H9 (cell line): ENCODE results near the gene TRAPPC2L. TPM values are rescaled to one million over a fixed set of nuclear protein-coding genes. Genes with fewer than 3 reads are reported as not detected.

Experiments used
- DNase-seq: peaks from one replicate; pipeline ENCODE4 v3.0.0-alpha.2; 2017
- H2AFZ ChIP-seq: one replicate; pipeline ENCODE4 v1.6.1; 2013; ENCODE audit warnings: mild to moderate bottlenecking, low read length, control low read depth, moderate library complexity
- H2AK5ac ChIP-seq: 2 replicates; pipeline ENCODE4 v1.6.1; 2013; ENCODE audit warnings: low read length, control low read depth, mixed read lengths; ENCODE audit not compliant: insufficient read length
- H2BK120ac ChIP-seq: one replicate; pipeline ENCODE4 v1.6.1; 2013; ENCODE audit warnings: low read depth, mild to moderate bottlenecking, low read length, control low read depth, inconsistent platforms; ENCODE audit not compliant: poor library complexity, severe bottlenecking
- H2BK12ac ChIP-seq: 2 replicates; pipeline ENCODE4 v1.6.1; 2013; ENCODE audit warnings: low read length, control low read depth, mixed read lengths, low read depth; ENCODE audit not compliant: insufficient read length
- H2BK15ac ChIP-seq: 2 replicates; pipeline ENCODE4 v1.6.1; 2013; ENCODE audit warnings: low read depth, low read length, control low read depth
- H2BK20ac ChIP-seq: one replicate; pipeline ENCODE4 v1.6.1; 2013; ENCODE audit warnings: low read depth, mild to moderate bottlenecking, low read length, control low read depth, inconsistent platforms; ENCODE audit not compliant: poor library complexity, severe bottlenecking
- H2BK5ac ChIP-seq: 2 replicates; pipeline ENCODE4 v1.6.1; 2013; ENCODE audit warnings: low read length, control low read depth, mixed read lengths; ENCODE audit not compliant: insufficient read length
- H3K14ac ChIP-seq: 2 replicates; pipeline ENCODE4 v1.6.1; 2013; ENCODE audit warnings: low read length, control low read depth; ENCODE audit not compliant: insufficient read depth
- H3K18ac ChIP-seq: 2 replicates; pipeline ENCODE4 v1.6.1; 2013; ENCODE audit warnings: low read depth, mild to moderate bottlenecking, mixed read lengths, low read length, control low read depth; ENCODE audit not compliant: insufficient read length
- H3K23ac ChIP-seq: 2 replicates; pipeline ENCODE4 v1.6.1; 2013; ENCODE audit warnings: low read length, control low read depth, mixed read lengths, low read depth; ENCODE audit not compliant: insufficient read length
- H3K23me2 ChIP-seq: 2 replicates; pipeline ENCODE4 v1.6.1; 2013; ENCODE audit warnings: low read depth, mild to moderate bottlenecking, mixed read lengths, low read length, control low read depth; ENCODE audit not compliant: insufficient read length, poor library complexity, severe bottlenecking
- H3K27ac ChIP-seq: 2 replicates; pipeline ENCODE4 v1.5.1; 2013; ENCODE audit warnings: low read length, control low read depth, mixed read lengths, low read depth; ENCODE audit not compliant: insufficient read length
- H3K27me3 ChIP-seq: 2 replicates; pipeline ENCODE4 v1.6.1; 2013; ENCODE audit warnings: low read length, control low read depth, inconsistent platforms; ENCODE audit not compliant: insufficient read depth
- H3K4ac ChIP-seq: 2 replicates; pipeline ENCODE4 v1.6.1; 2013; ENCODE audit warnings: low read depth, mild to moderate bottlenecking, control low read depth, inconsistent platforms, low read length, moderate library complexity
- H3K4me1 ChIP-seq: 2 replicates; pipeline ENCODE4 v1.6.1; 2013; ENCODE audit warnings: low read length, control low read depth, inconsistent platforms; ENCODE audit not compliant: insufficient read depth
- H3K4me2 ChIP-seq: 2 replicates; pipeline ENCODE4 v1.6.1; 2013; ENCODE audit warnings: low read length, control low read depth, mixed read lengths; ENCODE audit not compliant: insufficient read length, insufficient read depth
- H3K56ac ChIP-seq: 2 replicates; pipeline ENCODE4 v1.6.1; 2013; ENCODE audit warnings: low read depth, mild to moderate bottlenecking, mixed read lengths, low read length, control low read depth; ENCODE audit not compliant: insufficient read length
- H3K79me1 ChIP-seq: 2 replicates; pipeline ENCODE4 v1.6.1; 2013; ENCODE audit warnings: low read depth, mild to moderate bottlenecking, moderate library complexity, low read length, control low read depth, inconsistent platforms; ENCODE audit not compliant: insufficient read depth, poor library complexity, severe bottlenecking
- H3K79me2 ChIP-seq: 2 replicates; pipeline ENCODE4 v1.6.1; 2013; ENCODE audit warnings: low read length, control low read depth, inconsistent platforms; ENCODE audit not compliant: insufficient read depth
- H3K9ac ChIP-seq: 2 replicates; pipeline ENCODE4 v1.6.1; 2013; ENCODE audit warnings: low read length, control low read depth, mixed read lengths; ENCODE audit not compliant: insufficient read length; ENCODE audit errors: extremely low read depth
- H3K9me3 ChIP-seq: one replicate; pipeline ENCODE4 v1.6.1; 2013; ENCODE audit warnings: low read depth, low read length, inconsistent platforms; ENCODE audit not compliant: control insufficient read depth
- H3T11ph ChIP-seq: one replicate; pipeline ENCODE4 v1.6.1; 2013; ENCODE audit warnings: mild to moderate bottlenecking, low read length, control low read depth, inconsistent platforms
- H4K20me1 ChIP-seq: one replicate; pipeline ENCODE4 v1.6.1; 2013; ENCODE audit not compliant: control insufficient read depth, insufficient read length, insufficient read depth
- H4K5ac ChIP-seq: 2 replicates; pipeline ENCODE4 v1.6.1; 2013; ENCODE audit warnings: low read depth, mild to moderate bottlenecking, mixed read lengths, low read length, control low read depth; ENCODE audit not compliant: insufficient read length
- H4K8ac ChIP-seq: replicated peaks from 2 replicates; pipeline ENCODE4 v1.6.1; 2013; ENCODE audit warnings: low read length, control low read depth, mixed read lengths, low read depth; ENCODE audit not compliant: insufficient read length
- H4K91ac ChIP-seq: 2 replicates; pipeline ENCODE4 v1.6.1; 2013; ENCODE audit warnings: low read depth, mild to moderate bottlenecking, moderate library complexity, mixed read lengths, low read length, control low read depth; ENCODE audit not compliant: insufficient read length
- H3K27ac Mint-ChIP-seq, 3 experiments: 2 replicates in 2 of 3; 3 replicates in 1 of 3; pipeline ENCODE4 v1.8.0; 2020 to 2021; ENCODE audit warnings: mixed read lengths in 3 of 3, mild to moderate bottlenecking in 1 of 3, moderate library complexity in 1 of 3
- H3K27me3 Mint-ChIP-seq: 2 replicates; pipeline ENCODE4 v1.8.0; 2021; ENCODE audit warnings: low read depth, mild to moderate bottlenecking, moderate library complexity, mixed read lengths
- H3K36me3 Mint-ChIP-seq, 3 experiments: 2 replicates in 2 of 3; 3 replicates in 1 of 3; pipeline ENCODE4 v1.8.0; 2020 to 2021; ENCODE audit warnings: low read depth in 3 of 3, mixed read lengths in 3 of 3; ENCODE audit not compliant: insufficient read depth in 1 of 3
- H3K4me1 Mint-ChIP-seq, 2 experiments: 2 replicates each; pipeline ENCODE4 v1.8.0; 2020; ENCODE audit warnings: mixed read lengths in 2 of 2
- H3K4me3 Mint-ChIP-seq, 2 experiments: 2 replicates in 1 of 2; 3 replicates in 1 of 2; pipeline ENCODE4 v1.8.0; 2020 to 2021; ENCODE audit warnings: mild to moderate bottlenecking in 2 of 2, mixed read lengths in 2 of 2, moderate library complexity in 1 of 2
- H3K9me3 Mint-ChIP-seq, 2 experiments: 2 replicates in 1 of 2; 3 replicates in 1 of 2; pipeline ENCODE4 v1.8.0; 2020; ENCODE audit warnings: mild to moderate bottlenecking in 2 of 2, mixed read lengths in 2 of 2, moderate library complexity in 1 of 2
- WGBS: extraction: QIAGEN DNeasy Blood & Tissue Kit; methylation state at CpG from one replicate; pipeline ENCODE4 v1.1.7; 2013; ENCODE audit warnings: missing lambda C conversion rate, low lambda C conversion rate, mixed read lengths; ENCODE audit not compliant: insufficient read length; ENCODE audit errors: extremely low coverage; 5-methylcytosine and 5-hydroxymethylcytosine counted together
- total RNA-seq: library from RNA; stranded (reverse); gene quantifications from 2 replicates; pipeline ENCODE4 v1.2.1, GENCODE V29; 2021
- TF ChIP-seq, protein P1 (sequence below): fragments of 200-600 bp; sonication (generic); conservative IDR thresholded peaks from 3 replicates; pipeline ENCODE4 v1.8.0; 2021; ENCODE audit warnings: antibody characterized with exemption, mild to moderate bottlenecking

Gene TRAPPC2L
- total RNA-seq, 1 experiment from 2014 or later: 90.3 TPM

GRCh38 chr16:88837806-88838205 lies 19.1 kb upstream of the TRAPPC2L start:
- H3K27me3 Mint-ChIP-seq: no peaks in the 10 kb centered on the region

More at GRCh38 chr16:88837806-88838205, 19.1 kb upstream of the TRAPPC2L start:
- Histone ChIP-seq H3K4ac (no peak overlapping the region), H3K9me3 (no peaks in the 10 kb centered on the region), H3K56ac (no peak overlapping the region), H4K91ac (no peak overlapping the region), H3K27ac (no peak overlapping the region), H3K4me2 (no peak overlapping the region), H2BK15ac (no peak overlapping the region), H3K23me2 (no peaks in the 10 kb centered on the region), H2AK5ac (no peak overlapping the region), H3K4me1 (no peaks in the 10 kb centered on the region), H2BK120ac (no peak overlapping the region), H2BK5ac (no peak overlapping the region), H3T11ph (no peak overlapping the region), H3K79me1 (no peaks in the 10 kb centered on the region), H2BK20ac (no peak overlapping the region), H2BK12ac (no peak overlapping the region), H3K9ac (no peak overlapping the region), H4K5ac (no peak overlapping the region), H3K79me2 (no peaks in the 10 kb centered on the region), H3K14ac (no peak overlapping the region), H3K18ac (no peak overlapping the region), H3K27me3 (no peaks in the 10 kb centered on the region), H4K8ac (no peak overlapping the region), H3K23ac (no peak overlapping the region), H4K20me1 (no peaks in the 10 kb centered on the region), H2AFZ (no peak overlapping the region)
- Mint-ChIP-seq H3K27ac (no peak overlapping the region), H3K4me3 (no peak overlapping the region), H3K9me3 (no peaks in the 10 kb centered on the region), H3K36me3 (peaks cover 4 to 16% (median 13%) of the 10 kb centered on the region in 3 experiments; a peak in 6 of 7 replicates), H3K4me1 (no peaks in the 10 kb centered on the region)
- TF ChIP-seq, protein P1, sequence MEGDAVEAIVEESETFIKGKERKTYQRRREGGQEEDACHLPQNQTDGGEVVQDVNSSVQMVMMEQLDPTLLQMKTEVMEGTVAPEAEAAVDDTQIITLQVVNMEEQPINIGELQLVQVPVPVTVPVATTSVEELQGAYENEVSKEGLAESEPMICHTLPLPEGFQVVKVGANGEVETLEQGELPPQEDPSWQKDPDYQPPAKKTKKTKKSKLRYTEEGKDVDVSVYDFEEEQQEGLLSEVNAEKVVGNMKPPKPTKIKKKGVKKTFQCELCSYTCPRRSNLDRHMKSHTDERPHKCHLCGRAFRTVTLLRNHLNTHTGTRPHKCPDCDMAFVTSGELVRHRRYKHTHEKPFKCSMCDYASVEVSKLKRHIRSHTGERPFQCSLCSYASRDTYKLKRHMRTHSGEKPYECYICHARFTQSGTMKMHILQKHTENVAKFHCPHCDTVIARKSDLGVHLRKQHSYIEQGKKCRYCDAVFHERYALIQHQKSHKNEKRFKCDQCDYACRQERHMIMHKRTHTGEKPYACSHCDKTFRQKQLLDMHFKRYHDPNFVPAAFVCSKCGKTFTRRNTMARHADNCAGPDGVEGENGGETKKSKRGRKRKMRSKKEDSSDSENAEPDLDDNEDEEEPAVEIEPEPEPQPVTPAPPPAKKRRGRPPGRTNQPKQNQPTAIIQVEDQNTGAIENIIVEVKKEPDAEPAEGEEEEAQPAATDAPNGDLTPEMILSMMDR: no peak
- no CpG with 5 or more reads among the region's 20 CpGs for WGBS
- DNase-seq: no peak
